Endothelial cell of umbilical vein (primary cell): Measurements from ENCODE around the gene KCNF1. TPM values are rescaled to one million over a fixed set of nuclear protein-coding genes. Genes with fewer than 3 reads are reported as not detected.

Source experiments
- BruUV-seq: library from RNA; stranded (reverse); fragments of 400-500 nt; replicated peaks from 2 replicates; lab custom pipeline; 2021; lab: Mats Ljungman, UMichigan
- CTCF ChIA-PET: fragments of 300-600, 350-600 bp; sonication (Branson Sonifier 250); formaldehyde crosslinking; loops from one replicate; lab custom pipeline; 2021; ENCODE audit warnings: antibody characterized with exemption, inconsistent platforms; lab: Charles Lee
- POLR2A ChIA-PET: fragments of 300-600, 350-600 bp; sonication (Branson Sonifier 250); formaldehyde crosslinking; loops from one replicate; lab custom pipeline; 2021; ENCODE audit warnings: antibody characterized with exemption, inconsistent platforms; lab: Charles Lee
- DNase-seq: peaks from one replicate; pipeline ENCODE4 v3.0.0-alpha.2; 2011; ENCODE audit warnings: low read depth, low spot score
- FAIRE-seq: peaks from 2 replicates; lab custom pipeline; 2011; peaks lifted over from hg19 to GRCh38; lab: Jason Lieb, UNC
- H2AFZ ChIP-seq: 2 replicates; pipeline ENCODE4 v1.6.0; 2012; ENCODE audit warnings: low read depth, low read length, control low read depth, inconsistent platforms
- H3K27ac ChIP-seq: 2 replicates; pipeline ENCODE4 v1.5.1; 2011; ENCODE audit warnings: low read depth, mild to moderate bottlenecking, control low read depth, low read length, moderate library complexity; ENCODE audit not compliant: insufficient read depth
- H3K27me3 ChIP-seq, 2 experiments: 2 replicates each; pipeline versions ENCODE4 v1.6.0 to v1.6.1; 2011; ENCODE audit warnings: low read length in 2 of 2, mixed read lengths in 1 of 2; ENCODE audit not compliant: control insufficient read depth in 2 of 2, insufficient read depth in 2 of 2
- H3K36me3 ChIP-seq, 2 experiments: 2 replicates in 1 of 2; 3 replicates in 1 of 2; pipeline ENCODE4 v1.5.1; 2011; ENCODE audit warnings: low read length in 2 of 2, mild to moderate bottlenecking in 1 of 2, moderate library complexity in 1 of 2; ENCODE audit not compliant: control insufficient read depth in 2 of 2, insufficient read depth in 2 of 2; ENCODE audit errors: extremely low read depth in 1 of 2
- H3K4me1 ChIP-seq: 3 replicates; pipeline ENCODE4 v1.5.1; 2011; ENCODE audit warnings: mild to moderate bottlenecking, low read length; ENCODE audit not compliant: control insufficient read depth, insufficient read depth; ENCODE audit errors: extremely low read depth
- H3K4me2 ChIP-seq: 2 replicates; pipeline ENCODE4 v1.6.1; 2011; ENCODE audit warnings: low read length, control low read depth, mixed read lengths; ENCODE audit not compliant: insufficient read depth
- H3K4me3 ChIP-seq, 3 experiments: fragments of 200-600 bp in 1 of 3; sonication (generic), shearing (Covaris generic) in 1 of 3; replicated peaks in 1 of 3; 2 replicates each; pipeline ENCODE4 v1.5.1; 2011 to 2016; ENCODE audit warnings: control low read depth in 3 of 3, low read length in 3 of 3, mild to moderate bottlenecking in 2 of 3, inconsistent platforms in 1 of 3, low read depth in 1 of 3, moderate library complexity in 1 of 3; ENCODE audit not compliant: insufficient read depth in 1 of 3
- H3K79me2 ChIP-seq: 2 replicates; pipeline ENCODE4 v1.6.0; 2012; ENCODE audit warnings: low read length, inconsistent platforms; ENCODE audit not compliant: control insufficient read depth, insufficient read depth
- H3K9ac ChIP-seq: replicated peaks from 2 replicates; pipeline ENCODE3; 2011; ENCODE audit warnings: low read length, control low read depth; ENCODE audit not compliant: insufficient read depth; ENCODE audit errors: extremely low read depth
- H3K9me1 ChIP-seq: replicated peaks from 3 replicates; pipeline ENCODE4 v1.6.0; 2011; ENCODE audit warnings: mild to moderate bottlenecking, low read length; ENCODE audit not compliant: control insufficient read depth, insufficient read depth; ENCODE audit errors: extremely low read depth
- H3K9me3 ChIP-seq: replicated peaks from 2 replicates; pipeline ENCODE4 v1.5.1; 2012; ENCODE audit warnings: low read length, inconsistent platforms; ENCODE audit not compliant: control insufficient read depth, insufficient read depth
- H4K20me1 ChIP-seq: replicated peaks from 2 replicates; pipeline ENCODE3; 2011; ENCODE audit warnings: mild to moderate bottlenecking, low read length; ENCODE audit not compliant: control insufficient read depth, insufficient read depth; ENCODE audit errors: extremely low read depth
- EZH2 ChIP-seq: IDR thresholded peaks from 2 replicates; pipeline ENCODE4 v1.6.1; 2012; ENCODE audit warnings: borderline replicate concordance, low read depth, mild to moderate bottlenecking, moderate library complexity, low read length, inconsistent platforms; ENCODE audit not compliant: severe bottlenecking
- FOS ChIP-seq: IDR thresholded peaks from 2 replicates; pipeline ENCODE4 v1.6.1; 2011; ENCODE audit warnings: mild to moderate bottlenecking, low read length, moderate library complexity, borderline replicate concordance; ENCODE audit not compliant: insufficient read depth
- GATA2 ChIP-seq: IDR thresholded peaks from 2 replicates; pipeline ENCODE4 v1.7.0; 2011; ENCODE audit warnings: low read depth, mild to moderate bottlenecking, moderate library complexity, mixed read lengths, low read length; ENCODE audit not compliant: insufficient read length, insufficient read depth
- JUN ChIP-seq: IDR thresholded peaks from 2 replicates; pipeline ENCODE4 v1.6.1; 2011; ENCODE audit warnings: borderline replicate concordance, low read depth; ENCODE audit not compliant: insufficient read length, insufficient read depth
- MAX ChIP-seq: IDR thresholded peaks from 2 replicates; pipeline ENCODE4 v1.6.1; 2011; ENCODE audit not compliant: insufficient read depth, insufficient read length
- MYC ChIP-seq: IDR thresholded peaks from one replicate; pipeline ENCODE4 v1.6.1; 2011; ENCODE audit warnings: mild to moderate bottlenecking, low read depth, low read length
- POLR2A ChIP-seq: IDR thresholded peaks from 2 replicates; pipeline ENCODE4 v1.6.1; 2012; ENCODE audit warnings: low read depth, mild to moderate bottlenecking, control low read depth, low read length
- POLR2AphosphoS5 ChIP-seq: IDR thresholded peaks from 2 replicates; pipeline ENCODE4 v1.6.1; 2012; ENCODE audit warnings: low read depth, mild to moderate bottlenecking, control low read depth, low read length, moderate library complexity; ENCODE audit not compliant: insufficient read depth
- dilution Hi-C: fragments of 300-500 bp; cut with MboI; formaldehyde crosslinking; loops from one replicate; pipeline ENCODE4 v1.15.0; 2019; ENCODE audit warnings: low sequenced_read_pairs; ENCODE audit not compliant: extremely low pct_ligation_motif_present
- intact Hi-C: fragments of 100-400 bp; cut with micrococcal nuclease; formaldehyde crosslinking; loops from one replicate; pipeline ENCODE4 v1.10.0; 2022
- polyA plus RNA-seq, 4 experiments: library from polyadenylated mRNA; depleted of rRNA in 3 of 4; stranded (reverse) in 3 of 4; unstranded in 1 of 4; fragments of >200 nt; gene quantifications; 2 replicates each; pipeline versions ENCODE4 v1.2.1 to v1.2.3, GENCODE V29; 2011 to 2012; ENCODE audit warnings: missing spikeins in 1 of 4
- total RNA-seq: library from RNA; stranded (reverse); gene quantifications from 2 replicates; pipeline ENCODE4 v1.2.3, GENCODE V29; 2021
- TF ChIP-seq, protein P1 (sequence below), 2 donors: IDR thresholded peaks; 1 replicate in 1 of 2; 2 replicates in 1 of 2; pipeline ENCODE4 v1.5.1; 2011; ENCODE audit warnings: low read length in 2 of 2, mild to moderate bottlenecking in 2 of 2, moderate library complexity in 2 of 2, control low read depth in 1 of 2, inconsistent platforms in 1 of 2, low read depth in 1 of 2; ENCODE audit not compliant: insufficient read depth in 1 of 2; ENCODE audit errors: extremely low read depth in 1 of 2

Gene KCNF1
- total and polyA plus RNA-seq, 2 donors (not counting 3 experiments of a cell fraction or from before 2014, with no cell fraction given), result 0.23 to 0.42 TPM

- dilution Hi-C loops, result no loop called here
- no peak overlapping the region for H3K27ac ChIP-seq
- H3K4me1 ChIP-seq, result no peaks in the 10 kb centered on the region
- BruUV-seq, result no TSS peak
- H3K9me3 ChIP-seq, result no peaks in the 10 kb centered on the region
- POLR2A ChIA-PET, result no interaction called here
- no peaks in the 10 kb centered on the region for H4K20me1 ChIP-seq
- H3K27me3 ChIP-seq, result no peaks in the 10 kb centered on the region
- no peak overlapping the region for H3K4me2 ChIP-seq
- no peaks in the 10 kb centered on the region for H3K36me3 ChIP-seq
- H3K9me1 ChIP-seq, result no peaks in the 10 kb centered on the region
- no peak overlapping the region for H3K4me3 ChIP-seq
- H2AFZ ChIP-seq, result no peak overlapping the region
- H3K79me2 ChIP-seq, result no peaks in the 10 kb centered on the region
- intact Hi-C loops, result no loop called here
- no peak overlapping the region for H3K9ac ChIP-seq
- FAIRE-seq, result no peak
- DNase-seq, result no peak
- CTCF ChIA-PET, result no interaction called here
- TF ChIP-seq, protein P1, sequence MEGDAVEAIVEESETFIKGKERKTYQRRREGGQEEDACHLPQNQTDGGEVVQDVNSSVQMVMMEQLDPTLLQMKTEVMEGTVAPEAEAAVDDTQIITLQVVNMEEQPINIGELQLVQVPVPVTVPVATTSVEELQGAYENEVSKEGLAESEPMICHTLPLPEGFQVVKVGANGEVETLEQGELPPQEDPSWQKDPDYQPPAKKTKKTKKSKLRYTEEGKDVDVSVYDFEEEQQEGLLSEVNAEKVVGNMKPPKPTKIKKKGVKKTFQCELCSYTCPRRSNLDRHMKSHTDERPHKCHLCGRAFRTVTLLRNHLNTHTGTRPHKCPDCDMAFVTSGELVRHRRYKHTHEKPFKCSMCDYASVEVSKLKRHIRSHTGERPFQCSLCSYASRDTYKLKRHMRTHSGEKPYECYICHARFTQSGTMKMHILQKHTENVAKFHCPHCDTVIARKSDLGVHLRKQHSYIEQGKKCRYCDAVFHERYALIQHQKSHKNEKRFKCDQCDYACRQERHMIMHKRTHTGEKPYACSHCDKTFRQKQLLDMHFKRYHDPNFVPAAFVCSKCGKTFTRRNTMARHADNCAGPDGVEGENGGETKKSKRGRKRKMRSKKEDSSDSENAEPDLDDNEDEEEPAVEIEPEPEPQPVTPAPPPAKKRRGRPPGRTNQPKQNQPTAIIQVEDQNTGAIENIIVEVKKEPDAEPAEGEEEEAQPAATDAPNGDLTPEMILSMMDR (IDR thresholded peaks at IDR 0.05; ENCODE audit: extremely low read depth in 1 of 2, insufficient read depth in 1 of 2, low read depth in 1 of 2, low read length in 2 of 2), result no peak
- TF ChIP-seq POLR2A (no peak), FOS (no peak), EZH2 (no peak), JUN (no peak), GATA2 (no peak), POLR2AphosphoS5 (no peak), MYC (no peak), MAX (no peak)
These were observed 38.1 kb downstream of the KCNF1 start for GRCh38 chr2:10949835-10950234.
